IMR-90 (cell line): ENCODE results near the gene ZNF660.

Source experiments
- MAFK ChIP-seq: IDR thresholded peaks from 2 replicates; pipeline ENCODE4 v1.6.1; 2012; ENCODE audit warnings: low read depth, low read length, improper control_type of control experiment
- POLR2A ChIP-seq: IDR thresholded peaks from 2 replicates; pipeline ENCODE4 v1.6.1; 2012; ENCODE audit warnings: mild to moderate bottlenecking, low read depth, low read length
- TF ChIP-seq, protein P1 (sequence below): conservative IDR thresholded peaks from 2 replicates; pipeline ENCODE4 v1.5.1; 2012; ENCODE audit warnings: mild to moderate bottlenecking, low read depth, low read length, improper control_type of control experiment

DNA sequence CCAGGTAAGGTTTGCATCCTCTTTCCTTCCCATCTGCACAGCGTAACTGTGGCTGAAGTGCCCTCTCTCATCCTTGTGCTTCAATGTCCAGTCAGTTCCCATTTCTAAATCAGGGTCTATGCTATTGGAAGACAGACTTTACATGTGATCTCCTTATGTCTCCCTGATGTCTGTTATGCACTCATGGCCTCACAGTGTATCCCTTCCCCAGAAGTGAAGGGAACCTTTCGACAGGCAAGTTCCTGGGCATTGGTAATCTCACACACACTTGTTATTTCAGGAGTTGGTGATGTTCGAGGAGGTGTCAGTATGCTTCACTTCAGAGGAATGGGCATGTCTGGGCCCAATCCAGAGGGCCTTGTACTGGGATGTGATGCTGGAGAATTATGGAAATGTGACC lies 47.4 kb downstream of the ZNF660 start:
- no peak for TF ChIP-seq MAFK
- TF ChIP-seq, protein P1, sequence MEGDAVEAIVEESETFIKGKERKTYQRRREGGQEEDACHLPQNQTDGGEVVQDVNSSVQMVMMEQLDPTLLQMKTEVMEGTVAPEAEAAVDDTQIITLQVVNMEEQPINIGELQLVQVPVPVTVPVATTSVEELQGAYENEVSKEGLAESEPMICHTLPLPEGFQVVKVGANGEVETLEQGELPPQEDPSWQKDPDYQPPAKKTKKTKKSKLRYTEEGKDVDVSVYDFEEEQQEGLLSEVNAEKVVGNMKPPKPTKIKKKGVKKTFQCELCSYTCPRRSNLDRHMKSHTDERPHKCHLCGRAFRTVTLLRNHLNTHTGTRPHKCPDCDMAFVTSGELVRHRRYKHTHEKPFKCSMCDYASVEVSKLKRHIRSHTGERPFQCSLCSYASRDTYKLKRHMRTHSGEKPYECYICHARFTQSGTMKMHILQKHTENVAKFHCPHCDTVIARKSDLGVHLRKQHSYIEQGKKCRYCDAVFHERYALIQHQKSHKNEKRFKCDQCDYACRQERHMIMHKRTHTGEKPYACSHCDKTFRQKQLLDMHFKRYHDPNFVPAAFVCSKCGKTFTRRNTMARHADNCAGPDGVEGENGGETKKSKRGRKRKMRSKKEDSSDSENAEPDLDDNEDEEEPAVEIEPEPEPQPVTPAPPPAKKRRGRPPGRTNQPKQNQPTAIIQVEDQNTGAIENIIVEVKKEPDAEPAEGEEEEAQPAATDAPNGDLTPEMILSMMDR = no peak
- TF ChIP-seq POLR2A = no peak
